Iris pigment epithelial cell (primary cell): ENCODE results near the gene CNTN1.
A peak's percentile ranks its signal among the peaks of the same experiment; 100 is the strongest.

ENCODE experiments used
- DNase-seq: peaks from one replicate; pipeline ENCODE4 v3.0.0-alpha.2; 2011; ENCODE audit warnings: low read depth

Gene CNTN1

DNA sequence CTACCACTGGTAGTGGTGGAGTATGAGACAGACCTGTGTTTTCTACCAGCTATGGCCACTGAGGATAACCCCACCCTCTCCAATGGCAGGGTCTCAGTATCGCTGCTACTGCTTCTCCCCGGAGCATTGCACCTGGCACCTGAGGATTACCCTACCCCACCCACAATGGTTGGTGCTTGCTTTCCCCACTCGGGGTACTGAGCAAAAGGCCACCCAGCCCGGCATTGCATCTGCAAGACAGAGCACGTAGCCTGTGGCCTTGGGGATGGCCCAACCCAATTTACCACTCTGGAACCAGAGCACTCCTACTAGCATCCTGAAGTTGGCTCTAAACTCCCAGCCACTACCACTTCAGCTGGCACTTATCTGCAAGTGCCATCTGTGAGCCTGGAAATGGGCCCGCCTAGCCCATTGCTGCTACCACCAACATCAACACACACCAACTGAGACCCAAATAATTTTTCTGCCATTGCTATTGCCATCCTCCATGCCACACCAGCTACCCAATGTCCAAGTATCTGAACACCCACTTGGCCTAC, 145.7 kb downstream of the CNTN1 start:
- DNase-seq: no peak

DNA sequence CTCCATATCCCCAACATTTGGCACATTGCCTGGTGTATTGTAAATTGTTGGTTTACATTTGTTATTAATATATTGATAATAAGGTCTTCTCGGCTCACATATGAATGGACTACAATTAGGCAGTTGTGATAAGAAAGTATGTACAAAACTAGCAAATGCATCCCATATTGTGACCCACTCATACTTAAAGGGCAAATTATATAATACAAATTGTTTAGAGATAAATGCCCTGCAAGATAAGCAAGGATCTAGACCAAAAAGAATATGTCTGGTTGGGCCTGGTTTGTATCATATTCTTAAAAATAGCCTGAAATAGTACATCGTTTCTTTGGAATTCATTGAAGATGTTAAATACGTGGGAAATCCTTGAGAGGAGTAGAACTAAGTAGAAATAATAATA, 151.3 kb downstream of the CNTN1 start:
- DNase-seq: no peak

DNA sequence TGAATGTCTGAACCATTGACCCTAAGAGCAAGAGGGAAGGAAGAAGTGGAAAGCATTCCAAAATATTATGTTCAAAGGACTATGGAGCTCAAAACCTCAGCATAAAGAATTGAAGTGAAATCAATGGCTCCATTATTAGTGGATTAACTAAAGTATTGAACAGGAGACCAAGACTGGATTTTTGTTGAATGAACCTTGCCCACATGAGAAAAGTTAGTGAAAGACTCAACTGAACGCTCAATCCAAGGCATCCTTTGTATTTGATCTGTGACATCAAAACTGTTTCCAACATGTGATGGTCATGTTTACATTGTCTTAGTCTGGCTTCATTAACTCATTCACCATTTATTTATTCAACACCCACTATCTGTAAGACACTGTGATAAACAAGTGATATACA, 161.0 kb downstream of the CNTN1 start:
- no peak for DNase-seq

DNA sequence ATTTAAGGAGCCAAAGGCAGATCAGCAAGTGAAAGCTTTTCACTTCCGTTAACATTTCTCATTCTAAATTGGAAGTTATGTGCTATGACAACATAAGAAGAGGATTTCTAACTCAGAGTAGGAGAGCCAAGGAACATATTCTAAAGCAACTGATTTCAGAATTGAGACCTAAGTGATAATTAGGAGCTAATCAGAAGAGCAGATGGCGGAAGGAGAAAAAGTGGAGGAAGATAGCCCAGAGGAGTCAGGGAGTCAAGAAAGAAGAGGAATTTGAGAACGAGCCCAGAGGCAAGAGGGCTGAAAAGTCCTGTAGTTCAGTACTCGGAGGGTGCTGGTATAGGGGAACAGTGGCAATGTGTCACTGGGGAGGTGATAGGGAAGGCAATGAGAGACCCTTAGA, 162.4 kb downstream of the CNTN1 start:
- no peak for DNase-seq

DNA sequence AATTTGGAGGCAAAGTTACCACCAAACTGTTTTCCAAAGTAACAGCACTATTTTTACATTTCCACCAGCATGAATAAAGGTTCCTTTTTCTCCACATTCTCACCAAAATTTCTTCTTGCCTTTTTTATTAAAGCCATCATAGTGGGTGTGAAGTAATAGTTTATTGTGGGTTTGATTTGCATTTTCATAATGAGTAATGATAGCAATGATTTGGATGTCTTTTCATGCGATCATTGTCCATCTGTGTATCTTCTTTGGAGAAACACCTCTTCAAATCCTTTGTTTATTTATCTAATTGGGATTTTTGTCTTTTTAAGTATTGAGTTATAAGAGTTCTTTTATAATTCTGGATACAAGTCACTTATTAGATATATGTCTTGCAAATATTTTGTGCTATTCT, 172.7 kb downstream of the CNTN1 start:
- no peak for DNase-seq

DNA sequence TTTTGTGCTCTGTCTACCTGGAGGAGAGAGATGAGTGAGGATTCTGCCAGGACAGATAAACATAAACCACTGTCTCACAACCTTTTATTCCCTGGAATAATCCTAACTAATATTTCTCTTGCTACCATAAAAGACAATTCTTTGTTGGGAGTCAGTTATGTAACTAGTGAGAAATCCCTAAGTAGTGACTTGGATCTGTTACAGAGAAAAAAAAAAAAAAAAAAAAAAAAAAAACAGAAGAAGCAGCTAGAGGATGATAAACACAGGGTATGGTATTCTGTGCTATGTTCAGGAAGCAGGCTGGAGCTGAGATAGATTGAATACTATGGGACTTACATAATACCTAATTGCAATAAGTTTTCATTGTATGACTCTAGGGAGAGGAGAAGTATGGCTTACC, 178.7 kb downstream of the CNTN1 start:
- no peak for DNase-seq

DNA sequence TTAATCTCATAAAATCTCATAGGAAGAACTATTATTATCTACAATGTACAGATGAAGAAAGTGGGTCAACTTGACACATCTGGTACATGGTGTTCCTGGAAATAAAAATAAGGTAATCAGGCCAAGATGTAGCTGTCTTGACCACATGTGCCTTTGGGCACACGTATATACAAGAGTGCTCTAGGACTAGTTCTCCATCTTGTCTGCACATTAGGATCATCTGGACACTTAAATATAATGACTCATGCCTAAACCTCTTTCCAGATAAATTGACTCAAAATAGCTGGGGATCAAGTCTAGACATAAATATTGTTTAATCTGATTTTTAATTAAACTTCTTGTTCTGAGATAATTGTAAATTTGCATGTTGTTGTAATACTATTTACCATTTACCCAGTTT, 182.6 kb downstream of the CNTN1 start:
- DNase-seq: no peak

DNA sequence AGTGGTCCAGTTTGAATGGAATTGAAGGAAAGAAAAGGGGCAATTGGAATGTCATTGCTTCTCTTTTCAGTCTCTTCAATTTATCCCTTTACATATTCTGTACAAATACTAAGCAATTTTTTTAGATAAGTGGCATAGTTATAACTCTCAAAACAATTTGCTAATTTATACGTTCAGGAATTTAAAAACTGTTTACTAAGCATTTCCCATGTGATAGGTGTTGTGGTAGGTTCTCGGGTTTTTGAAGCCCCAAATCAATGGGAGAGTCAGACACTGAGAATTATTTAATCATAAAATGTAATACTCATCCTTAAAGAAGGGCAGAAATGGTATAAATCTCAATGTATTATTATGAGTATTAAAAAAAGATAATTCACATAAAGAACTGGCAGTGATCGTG, 197.1 kb downstream of the CNTN1 start:
- DNase-seq: no peak

DNA sequence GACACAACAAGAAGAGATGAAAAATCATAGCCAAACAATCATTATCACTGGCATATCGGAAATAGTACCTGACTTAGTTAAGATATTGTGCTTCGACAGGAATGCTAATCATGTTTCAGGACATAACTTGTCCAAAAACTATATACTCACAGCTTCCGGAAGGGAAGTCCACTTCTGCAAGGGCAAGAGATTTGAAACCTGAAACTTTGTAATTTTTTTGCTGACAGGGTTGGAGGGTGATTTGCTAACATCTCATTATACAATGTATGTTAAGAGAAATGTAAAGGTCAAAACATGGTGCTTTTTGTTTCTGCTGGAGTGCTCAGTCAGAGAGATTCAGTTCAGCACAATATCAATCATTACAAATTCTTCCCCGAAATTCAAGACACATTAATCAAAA, 200.3 kb downstream of the CNTN1 start:
- DNase-seq: no peak

DNA sequence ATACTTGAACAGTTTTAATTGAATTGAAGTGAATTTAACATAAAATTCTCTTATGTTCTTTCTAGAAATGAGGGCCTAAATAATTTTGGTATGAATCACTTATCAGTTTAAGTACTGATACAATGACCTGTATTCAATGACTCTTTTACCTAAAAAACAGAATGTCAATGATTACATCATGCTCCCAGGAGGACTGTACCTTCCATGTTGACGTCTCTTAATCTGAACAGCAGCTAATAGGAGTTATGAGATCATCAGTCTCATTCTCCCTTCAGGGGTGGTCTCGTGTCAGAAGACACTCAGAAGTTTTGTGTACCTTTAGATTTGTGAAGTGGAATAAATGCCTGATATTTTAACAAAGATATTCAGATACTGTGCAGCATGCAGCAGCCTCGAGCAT, 206.3 kb downstream of the CNTN1 start:
- DNase-seq: no peak

DNA sequence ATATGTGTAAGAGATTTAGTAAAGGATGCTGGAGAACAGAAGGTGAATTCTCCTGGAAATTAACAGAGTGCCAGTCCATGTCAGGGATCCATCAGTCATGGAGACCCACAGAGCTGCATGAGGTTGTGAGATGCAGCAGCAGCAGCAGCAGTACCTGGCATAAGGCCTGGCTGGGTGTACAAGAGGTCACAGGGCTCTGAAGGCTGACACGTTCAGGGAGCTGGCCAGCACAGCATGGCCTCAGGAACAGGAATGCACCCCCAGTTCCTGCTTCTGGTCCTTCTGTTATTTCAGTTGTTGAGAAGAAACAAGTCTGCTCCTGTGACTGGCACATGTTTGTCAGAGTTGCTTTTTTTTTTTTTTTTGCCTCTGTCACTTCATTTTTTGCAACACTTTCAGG, 210.8 kb downstream of the CNTN1 start:
- DNase-seq: no peak

DNA sequence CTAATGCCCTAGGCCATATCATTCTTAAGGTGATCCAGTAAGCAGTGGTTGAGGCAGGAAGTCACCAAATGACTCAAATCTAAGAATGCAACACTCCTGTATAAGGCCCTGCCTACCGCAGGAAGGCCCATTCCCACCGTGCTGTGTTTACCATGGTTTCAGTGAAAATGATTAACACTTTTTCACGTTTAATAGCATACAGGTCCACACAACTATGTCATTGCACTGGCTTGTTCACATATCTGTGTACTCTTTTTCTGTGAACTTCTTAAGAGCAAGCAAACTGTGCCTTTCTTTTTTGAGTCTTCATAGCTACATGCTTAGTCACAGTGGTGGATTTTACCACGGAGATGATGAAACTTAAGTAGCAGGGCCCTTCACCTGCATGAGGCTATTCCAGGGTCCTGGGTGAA, 214.9 kb downstream of the CNTN1 start:
- DNase-seq: peak; percentile 55

DNA sequence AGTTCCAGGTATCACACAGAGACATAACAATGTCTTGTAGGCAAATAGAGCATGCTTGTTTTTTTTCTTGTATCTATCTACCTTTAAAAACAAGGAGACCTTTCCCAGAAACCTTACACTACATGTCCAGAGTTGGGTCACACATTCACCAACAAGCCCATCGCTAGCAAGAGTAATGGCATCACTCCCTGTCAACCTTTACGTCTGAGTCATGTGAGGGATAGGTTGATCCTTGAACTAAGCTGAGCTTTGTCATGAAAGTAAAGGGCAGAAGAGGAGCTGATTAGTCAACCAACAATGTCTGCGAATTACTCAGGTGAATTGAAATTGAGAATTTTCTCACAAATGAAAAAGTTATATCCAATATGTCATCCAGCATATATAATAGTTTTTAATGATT, 219.4 kb downstream of the CNTN1 start:
- DNase-seq: no peak

DNA sequence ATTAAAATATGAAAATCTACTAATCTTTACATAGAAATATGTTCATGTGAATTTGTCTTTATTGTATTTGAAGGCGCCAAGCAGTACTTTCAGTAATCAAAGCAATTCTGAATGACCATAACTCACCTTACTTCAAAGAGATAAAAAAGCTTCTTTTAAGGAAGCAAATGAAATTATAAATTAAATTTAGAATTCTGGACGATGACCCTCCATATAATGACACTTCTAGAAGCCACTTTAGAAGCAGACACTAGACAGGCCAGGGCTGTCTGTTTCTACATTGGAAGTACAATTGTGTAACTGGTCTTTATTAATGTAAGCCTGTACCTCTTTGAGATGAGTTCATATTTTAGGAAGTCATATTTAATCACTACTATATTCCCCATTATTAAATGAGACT, 222.9 kb downstream of the CNTN1 start:
- DNase-seq: no peak

DNA sequence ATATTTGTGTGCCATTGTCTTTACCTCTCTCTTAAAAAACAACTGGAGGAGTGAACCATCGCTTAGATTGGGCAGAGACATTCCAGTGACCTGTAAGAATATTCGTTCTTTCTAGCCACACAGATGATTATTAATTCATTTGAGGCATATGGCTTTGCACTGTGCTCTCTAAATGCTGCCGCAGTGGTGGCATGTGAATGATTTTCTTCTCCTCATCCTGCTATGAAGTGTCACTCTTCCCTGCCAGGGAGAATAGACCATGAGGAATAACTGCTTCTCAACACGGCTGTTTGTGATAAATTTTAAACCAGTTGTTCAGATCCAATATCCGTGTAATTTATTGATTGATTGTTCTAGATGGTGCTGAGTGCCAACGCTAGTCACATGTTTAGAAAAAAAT, 225.3 kb downstream of the CNTN1 start:
- DNase-seq: no peak

DNA sequence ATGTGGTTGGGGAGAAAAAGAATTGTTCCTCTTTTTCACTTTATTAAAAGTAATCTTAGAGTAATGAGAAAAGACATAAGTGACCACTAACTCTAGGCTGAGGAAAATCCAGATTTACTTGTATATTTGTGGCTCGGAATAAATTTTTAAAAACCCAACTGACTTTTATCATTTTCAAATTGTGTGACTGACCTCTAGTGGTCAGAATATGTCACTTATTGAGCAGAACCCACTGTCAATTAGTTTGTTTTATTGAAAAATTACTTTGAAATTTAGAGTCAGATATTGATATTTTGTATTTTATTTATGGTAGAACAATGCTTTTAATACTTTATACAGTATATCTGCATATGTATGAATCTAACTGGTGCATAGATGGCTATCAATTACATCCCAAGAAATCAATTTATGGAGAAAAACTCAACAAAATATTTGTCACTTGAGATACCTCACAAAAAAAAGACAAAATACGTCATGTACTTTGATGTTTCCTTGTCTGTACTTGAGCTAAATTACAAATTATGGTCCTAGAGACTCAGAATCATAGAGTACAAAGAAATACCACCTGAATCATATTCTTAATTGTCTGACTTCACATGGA, 229.4 kb downstream of the CNTN1 start:
- peak; percentile 21 for DNase-seq

DNA sequence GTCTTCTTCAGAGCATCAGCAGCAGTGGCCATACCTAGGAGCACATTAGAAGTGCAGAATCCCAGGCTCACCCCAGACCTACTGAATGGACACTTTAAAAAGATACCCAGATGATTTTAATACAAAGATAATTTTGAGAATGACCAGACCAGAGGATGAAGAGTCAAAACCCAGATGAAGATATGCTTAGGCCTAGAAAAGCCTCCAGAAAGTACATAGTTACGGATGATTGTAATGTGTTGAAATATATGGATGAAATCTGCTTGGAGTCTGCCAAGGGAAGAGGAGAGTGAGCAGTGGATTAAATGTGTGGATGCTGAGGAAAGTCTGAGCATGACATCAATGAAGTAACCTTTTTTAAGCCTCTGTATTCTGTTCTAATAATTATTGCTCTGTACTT, 245.7 kb downstream of the CNTN1 start:
- no peak for DNase-seq

DNA sequence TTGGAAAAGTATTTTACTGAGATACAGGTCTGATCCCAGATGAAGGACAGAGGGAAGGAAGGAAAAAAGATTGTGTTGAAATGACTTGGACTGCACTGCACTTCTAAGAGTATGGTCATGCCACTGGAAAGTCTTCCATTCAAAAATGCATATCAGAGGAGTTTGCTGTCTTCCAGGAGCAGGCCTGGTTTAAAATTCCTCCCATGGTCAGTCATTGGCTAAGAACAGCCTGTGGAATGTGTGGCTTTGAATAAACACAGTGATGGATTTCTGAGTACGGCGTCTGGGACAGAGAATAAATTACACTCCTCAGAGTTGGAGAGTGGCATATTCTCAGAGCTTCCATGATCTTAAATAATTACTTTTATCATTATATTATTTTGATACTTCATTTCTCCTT, 250.1 kb downstream of the CNTN1 start:
- peak; percentile 60 for DNase-seq

DNA sequence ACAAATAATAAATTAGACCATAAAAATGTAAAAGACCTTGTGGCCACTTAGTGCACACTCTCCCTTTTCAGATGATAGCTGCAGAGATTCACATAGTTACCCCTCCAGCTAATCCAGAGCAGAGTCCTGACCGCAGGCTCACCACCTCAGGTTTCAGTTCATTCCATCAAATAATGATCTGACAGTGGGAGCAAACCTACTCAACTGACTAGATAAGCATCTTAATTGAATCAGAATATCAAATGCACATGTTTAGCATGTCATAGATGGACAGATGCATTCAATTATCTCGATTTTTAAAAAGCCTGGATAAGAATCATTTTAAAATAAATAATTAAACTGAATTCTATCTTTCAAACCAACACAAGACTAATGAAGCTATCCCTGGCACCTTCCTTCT, 253.5 kb downstream of the CNTN1 start:
- no peak for DNase-seq

DNA sequence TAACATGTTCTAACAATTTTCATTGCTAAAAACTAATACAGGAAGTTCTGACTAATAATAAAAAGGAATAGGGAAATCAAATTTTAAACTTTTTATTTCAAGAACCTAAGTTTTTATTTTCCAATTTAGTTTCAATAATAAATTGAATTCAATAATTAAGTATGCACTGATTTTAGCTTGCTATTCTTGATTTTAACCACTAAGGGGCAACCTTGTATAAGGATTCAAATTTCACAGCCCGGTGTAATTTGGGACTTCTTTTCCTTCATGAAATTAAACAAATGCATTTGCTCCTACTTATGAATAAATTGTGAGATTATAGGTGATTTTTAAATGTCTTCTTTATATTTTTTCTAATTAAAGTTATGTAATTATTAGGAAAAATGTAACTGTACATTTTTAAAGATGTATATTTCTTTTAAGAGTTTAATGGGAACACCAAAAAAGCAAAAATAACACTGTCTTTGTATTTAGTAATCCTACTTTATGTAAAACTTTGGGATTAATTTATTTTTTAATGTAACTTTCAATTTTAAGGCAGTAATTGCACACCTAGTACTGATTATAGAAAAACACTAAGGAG, 254.5 kb downstream of the CNTN1 start:
- DNase-seq: peak; percentile 53

DNA sequence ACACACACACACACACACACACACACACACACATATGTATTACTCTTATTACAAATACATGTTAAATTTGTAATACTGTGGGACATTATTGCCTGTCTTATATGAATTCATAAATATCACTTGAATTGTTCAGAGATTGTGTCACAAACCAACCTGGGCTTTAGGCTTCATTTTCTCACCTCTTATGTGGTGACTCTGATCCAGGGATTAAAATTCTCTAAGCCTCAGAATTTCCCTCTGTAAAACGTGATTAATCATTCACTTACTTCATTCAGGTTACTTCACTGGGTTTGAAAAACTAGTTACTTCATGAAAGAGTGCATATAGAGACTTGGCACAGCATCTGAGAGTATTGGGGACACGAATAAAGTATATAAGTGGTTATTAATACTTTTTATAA, 255.6 kb downstream of the CNTN1 start:
- peak; percentile 64 for DNase-seq

DNA sequence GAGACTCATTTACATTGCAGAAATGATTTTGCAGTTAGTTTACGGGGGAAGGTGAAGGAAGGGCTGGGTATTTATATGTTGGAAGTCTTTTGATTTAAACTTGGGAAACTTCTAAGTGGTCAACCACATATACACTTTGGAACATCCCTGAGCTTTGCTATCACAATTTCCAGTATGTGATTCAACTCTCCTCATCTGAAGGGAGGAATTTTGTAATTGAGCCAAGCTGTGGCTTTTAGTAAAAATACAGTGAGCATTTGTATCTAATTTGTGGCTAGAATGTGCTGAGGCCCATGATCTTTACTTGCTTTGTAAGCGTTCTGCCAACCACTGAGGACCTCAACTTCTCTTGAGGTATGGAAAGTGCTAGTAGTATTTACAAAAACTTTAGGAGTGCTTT, 260.8 kb downstream of the CNTN1 start:
- DNase-seq: peak; percentile 87

DNA sequence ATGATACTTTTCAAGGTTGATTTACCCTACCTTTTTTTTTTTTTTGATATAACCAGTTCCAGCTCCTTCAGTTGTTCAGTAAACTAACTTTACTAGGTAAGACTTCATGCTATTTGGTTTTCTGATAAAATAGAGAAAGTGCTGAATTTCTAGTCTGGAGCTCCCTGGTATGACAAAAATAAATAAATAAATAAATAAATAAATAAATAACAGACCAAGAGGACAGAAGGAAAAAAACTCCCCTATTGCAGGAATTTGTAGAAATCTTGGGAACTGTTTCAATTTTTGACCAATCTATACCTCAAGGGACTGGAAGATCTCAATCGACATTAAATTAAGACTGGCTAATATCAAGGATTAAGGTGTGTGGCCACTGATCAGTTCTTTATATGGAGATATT, 265.2 kb downstream of the CNTN1 start:
- DNase-seq: no peak

DNA sequence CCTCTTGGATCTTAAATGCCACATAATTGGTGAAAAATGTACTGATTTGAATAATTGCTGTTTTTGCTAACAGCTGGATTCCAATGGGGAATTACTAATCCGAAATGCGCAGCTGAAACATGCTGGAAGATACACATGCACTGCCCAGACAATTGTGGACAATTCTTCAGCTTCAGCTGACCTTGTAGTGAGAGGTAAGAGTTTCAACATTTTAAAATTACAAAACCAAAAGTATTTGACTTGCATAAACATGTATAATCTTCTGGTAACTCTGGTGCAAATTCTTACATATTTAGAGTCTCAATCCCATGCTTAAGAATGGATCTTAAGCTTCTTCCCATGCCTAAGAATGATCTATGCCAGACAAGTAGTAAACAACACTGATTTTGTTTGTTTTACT, 266.8 kb downstream of the CNTN1 start:
- DNase-seq: peak; percentile 96
